Esophagus muscularis mucosa (tissue), 4 donors: ENCODE measurements around the gene EXOC3L1. TPM values are rescaled to one million over a fixed set of nuclear protein-coding genes. Genes with fewer than 3 reads are reported as not detected.

Experiments
- DNase-seq: peaks from one replicate; pipeline ENCODE4 v3.0.0-alpha.2; 2017; ENCODE audit errors: extremely low spot score
- H3K27ac ChIP-seq, 4 donors: fragments of 200-600 bp; sonication (generic); replicated peaks in 1 of 4; 1 replicate in 3 of 4; 2 replicates in 1 of 4; pipeline ENCODE4 v1.5.1; 2016 to 2019; ENCODE audit warnings: mild to moderate bottlenecking in 1 of 4
- H3K27me3 ChIP-seq, 4 donors: fragments of 200-600 bp; sonication (generic); one replicate each; pipeline versions ENCODE4 v1.5.1 to v1.6.0; 2016 to 2019
- H3K36me3 ChIP-seq, 4 donors: fragments of 200-600 bp; sonication (generic); one replicate each; pipeline ENCODE4 v1.5.1; 2016 to 2019
- H3K4me1 ChIP-seq, 4 donors: fragments of 200-600 bp; sonication (generic); one replicate each; pipeline ENCODE4 v1.5.1; 2016 to 2019
- H3K4me3 ChIP-seq, 4 donors: fragments of 200-600 bp; sonication (generic); 1 replicate in 2 of 4; 2 replicates in 2 of 4; pipeline ENCODE4 v1.5.1; 2016 to 2019; ENCODE audit warnings: mild to moderate bottlenecking in 4 of 4, moderate library complexity in 1 of 4
- H3K9me3 ChIP-seq, 4 donors: fragments of 200-600 bp; sonication (generic); 1 replicate in 3 of 4; 2 replicates in 1 of 4; pipeline ENCODE4 v1.5.1; 2016 to 2019
- CTCF ChIP-seq, 3 experiments: fragments of 200-600 bp in 2 of 3; fragments of 450-650 bp in 1 of 3; sonication (generic) in 2 of 3; IDR thresholded peaks; one replicate each; pipeline ENCODE4 v1.5.1; 2017 to 2019; ENCODE audit warnings: antibody characterized with exemption in 3 of 3, mild to moderate bottlenecking in 2 of 3, moderate library complexity in 1 of 3
- EP300 ChIP-seq: sonication (generic); formaldehyde crosslinking; IDR thresholded peaks from one replicate; pipeline ENCODE4 v1.6.1; 2017; ENCODE audit warnings: antibody characterized with exemption
- POLR2A ChIP-seq: fragments of 450-650 bp; IDR thresholded peaks from one replicate; pipeline ENCODE4 v1.6.1; 2017; ENCODE audit warnings: antibody characterized with exemption, moderate library complexity, mild to moderate bottlenecking, low read depth
- POLR2AphosphoS5 ChIP-seq, 2 donors: sonication (generic); formaldehyde crosslinking; IDR thresholded peaks; one replicate each; pipeline ENCODE4 v1.6.1; 2017; ENCODE audit warnings: antibody characterized with exemption in 2 of 2
- WGBS: methylation state at CpG from one replicate; pipeline ENCODE4 v1.1.5; 2018; 5-methylcytosine and 5-hydroxymethylcytosine counted together
- intact Hi-C: fragments of 100-400 bp; cut with DNase I; formaldehyde crosslinking; loops from one replicate; pipeline ENCODE4 v1.15.1; 2023
- total RNA-seq, 4 donors: library from RNA; depleted of rRNA; stranded (reverse); fragments of >200 nt; gene quantifications; one replicate each; pipeline versions ENCODE4 v1.1.0 to v1.2.1, GENCODE V29; 2016

The EXOC3L1 gene
- total RNA-seq, 4 donors from 2014 or later: 1.2 to 4.0 (median 2.1) TPM

- TF ChIP-seq POLR2A: no peak
- no peak for TF ChIP-seq POLR2AphosphoS5 (IDR thresholded peaks at IDR 0.05)
- TF ChIP-seq CTCF (IDR thresholded peaks at IDR 0.05): no peak
- TF ChIP-seq EP300: no peak
- Histone ChIP-seq H3K9me3 (no peaks in the 10 kb centered on the region), H3K27ac (no peak overlapping the region), H3K4me3 (no peak overlapping the region), H3K36me3 (peaks cover 36 to 86% (median 76%) of the 10 kb centered on the region in 4 donors), H3K4me1 (peaks cover 24 to 48% (median 44%) of the 10 kb centered on the region in 4 donors), H3K27me3 (no peaks in the 10 kb centered on the region)
- intact Hi-C loops: no loop called here
- DNase-seq: no peak
- 80% methylated on average over 4 of the region's 6 CpGs for WGBS
These were observed 7.8 kb upstream of the EXOC3L1 start for GRCh38 chr16:67197704-67198103.

- TF ChIP-seq POLR2A: no peak
- no peak for TF ChIP-seq POLR2AphosphoS5 (IDR thresholded peaks at IDR 0.05)
- no peak for TF ChIP-seq CTCF (IDR thresholded peaks at IDR 0.05)
- no peak for TF ChIP-seq EP300
- H3K4me1 ChIP-seq: peaks cover 27 to 52% (median 48%) of the 10 kb centered on the region in 4 donors
- WGBS: 100% methylated on average over 1 of the region's 1 CpG
- H3K4me3 ChIP-seq: no peak overlapping the region
- intact Hi-C loops: no loop called here
- no peak for DNase-seq
- no peaks in the 10 kb centered on the region for H3K27me3 ChIP-seq
- no peak overlapping the region for H3K27ac ChIP-seq
- H3K36me3 ChIP-seq: peaks cover 36 to 78% (median 67%) of the 10 kb centered on the region in 4 donors
- no peaks in the 10 kb centered on the region for H3K9me3 ChIP-seq
These were observed 6.9 kb upstream of the EXOC3L1 start for GRCh38 chr16:67196881-67197280.

GRCh38 chr16:67195676-67196075, 5.7 kb upstream of the EXOC3L1 start:
- H3K27me3 ChIP-seq: no peaks in the 10 kb centered on the region
- no peaks in the 10 kb centered on the region for H3K9me3 ChIP-seq
- no peak overlapping the region for H3K27ac ChIP-seq
- DNase-seq: no peak
- peaks cover 38 to 63% (median 58%) of the 10 kb centered on the region in 4 donors for H3K4me1 ChIP-seq
- WGBS: 57% methylated on average over 3 of the region's 5 CpGs
- no peak for TF ChIP-seq EP300
- TF ChIP-seq CTCF (IDR thresholded peaks at IDR 0.05): no peak
- TF ChIP-seq POLR2AphosphoS5 (IDR thresholded peaks at IDR 0.05): no peak
- no peak for TF ChIP-seq POLR2A
- intact Hi-C loops: no loop called here
- H3K36me3 ChIP-seq: peaks cover 36 to 68% (median 59%) of the 10 kb centered on the region in 4 donors
- H3K4me3 ChIP-seq: no peak overlapping the region

- TF ChIP-seq CTCF (IDR thresholded peaks at IDR 0.05) (no peak), EP300 (no peak), POLR2AphosphoS5 (IDR thresholded peaks at IDR 0.05) (no peak), POLR2A (no peak)
- H3K4me1 ChIP-seq: peaks cover 38 to 56% (median 52%) of the 10 kb centered on the region in 4 donors
- H3K36me3 ChIP-seq: peaks cover 36 to 59% (median 55%) of the 10 kb centered on the region in 4 donors
These were observed 4.3 kb upstream of the EXOC3L1 start for GRCh38 chr16:67194260-67194659.

GRCh38 chr16:67193536-67193935, 3.6 kb upstream of the EXOC3L1 start:
- Histone ChIP-seq H3K27ac (no peak overlapping the region), H3K9me3 (no peaks in the 10 kb centered on the region), H3K36me3 (peaks cover 36 to 53% (median 51%) of the 10 kb centered on the region in 4 donors), H3K4me3 (peak overlapping the region in 3 of 4 donors; percentile 80 to 94 (median 90)), H3K27me3 (no peaks in the 10 kb centered on the region), H3K4me1 (peaks cover 33 to 49% (median 46%) of the 10 kb centered on the region in 4 donors)
- DNase-seq: no peak
- no peak for TF ChIP-seq EP300
- TF ChIP-seq POLR2A: no peak
- no peak for TF ChIP-seq POLR2AphosphoS5 (IDR thresholded peaks at IDR 0.05)
- TF ChIP-seq CTCF (IDR thresholded peaks at IDR 0.05): no peak
- intact Hi-C loops: no loop called here

More at GRCh38 chr16:67194260-67194659, 4.3 kb upstream of the EXOC3L1 start:
- no peak overlapping the region for H3K27ac ChIP-seq
- H3K27me3 ChIP-seq: no peaks in the 10 kb centered on the region
- intact Hi-C loops: no loop called here
- WGBS: 93% methylated on average over 5 of the region's 6 CpGs
- no peaks in the 10 kb centered on the region for H3K9me3 ChIP-seq
- H3K4me3 ChIP-seq: no peak overlapping the region
- no peak for DNase-seq
